Measurements from ENCODE around the gene PLPP4. TPM values are rescaled to one million over a fixed set of nuclear protein-coding genes. Genes with fewer than 3 reads are reported as not detected.

Gene PLPP4
- total RNA-seq, 1 experiment from 2014 or later = not detected

GRCh38 chr10:120588311-120588710 lies 131.3 kb downstream of the PLPP4 start:
- BruUV-seq (replicated peaks) = no TSS peak
- intact Hi-C loops (cut with micrococcal nuclease; ENCODE audit: unreplicated experiment) = no loop called here
- Histone ChIP-seq H3K36me3 (ENCODE audit: insufficient read depth, low read length, poor library complexity, severe bottlenecking) (no peaks in the 10 kb centered on the region), H3K27me3 (replicated peaks; ENCODE audit: insufficient read depth, low read depth, low read length, poor library complexity) (peaks cover 40% of the 10 kb centered on the region), H3K4me1 (ENCODE audit: insufficient read depth, low read length, poor library complexity, severe bottlenecking) (no peaks in the 10 kb centered on the region), H3K27ac (ENCODE audit: low read depth, low read length, poor library complexity, severe bottlenecking) (no peak overlapping the region), H3K4me3 (ENCODE audit: low read depth, low read length, poor library complexity, severe bottlenecking) (no peak overlapping the region), H3K9me3 (ENCODE audit: low read depth, low read length, poor library complexity, severe bottlenecking) (no peaks in the 10 kb centered on the region)
- no peak for DNase-seq (ENCODE audit: low spot score)
- ChIA-PET CTCF (no interaction called here), POLR2A (ENCODE audit: low non-redundant PET) (no interaction called here)
- TF ChIP-seq CTCF (conservative IDR thresholded peaks at IDR 0.05; ENCODE audit: low read depth, low read length) (no peak), EZH2 (IDR thresholded peaks at IDR 0.05; ENCODE audit: borderline replicate concordance, low read depth, low read length, poor library complexity, severe bottlenecking) (no peak)

GRCh38 chr10:120593693-120594092 lies 136.7 kb downstream of the PLPP4 start:
- Histone ChIP-seq H3K4me1 (ENCODE audit: insufficient read depth, low read length, poor library complexity, severe bottlenecking) (no peaks in the 10 kb centered on the region), H3K27me3 (replicated peaks; ENCODE audit: insufficient read depth, low read depth, low read length, poor library complexity) (peaks cover 38% of the 10 kb centered on the region), H3K4me3 (ENCODE audit: low read depth, low read length, poor library complexity, severe bottlenecking) (no peak overlapping the region), H3K9me3 (ENCODE audit: low read depth, low read length, poor library complexity, severe bottlenecking) (no peaks in the 10 kb centered on the region), H3K27ac (ENCODE audit: low read depth, low read length, poor library complexity, severe bottlenecking) (no peak overlapping the region), H3K36me3 (ENCODE audit: insufficient read depth, low read length, poor library complexity, severe bottlenecking) (no peaks in the 10 kb centered on the region)
- intact Hi-C loops (cut with micrococcal nuclease; ENCODE audit: unreplicated experiment) = no loop called here
- CTCF ChIA-PET = no interaction called here
- no peak for DNase-seq (ENCODE audit: low spot score)
- BruUV-seq (replicated peaks) = no TSS peak
- POLR2A ChIA-PET (ENCODE audit: low non-redundant PET) = no interaction called here
- no peak for TF ChIP-seq EZH2 (IDR thresholded peaks at IDR 0.05; ENCODE audit: borderline replicate concordance, low read depth, low read length, poor library complexity, severe bottlenecking)
- no peak for TF ChIP-seq CTCF (conservative IDR thresholded peaks at IDR 0.05; ENCODE audit: low read depth, low read length)

- H3K4me3 ChIP-seq (ENCODE audit: low read depth, low read length, poor library complexity, severe bottlenecking) = no peak overlapping the region
- POLR2A ChIA-PET (ENCODE audit: low non-redundant PET) = no interaction called here
- no peaks in the 10 kb centered on the region for H3K4me1 ChIP-seq (ENCODE audit: insufficient read depth, low read length, poor library complexity, severe bottlenecking)
- H3K9me3 ChIP-seq (ENCODE audit: low read depth, low read length, poor library complexity, severe bottlenecking) = no peaks in the 10 kb centered on the region
- peaks cover 44% of the 10 kb centered on the region for H3K27me3 ChIP-seq (replicated peaks; ENCODE audit: insufficient read depth, low read depth, low read length, poor library complexity)
- CTCF ChIA-PET = no interaction called here
- no peak for DNase-seq (ENCODE audit: low spot score)
- H3K36me3 ChIP-seq (ENCODE audit: insufficient read depth, low read length, poor library complexity, severe bottlenecking) = no peaks in the 10 kb centered on the region
- BruUV-seq (replicated peaks) = no TSS peak
- H3K27ac ChIP-seq (ENCODE audit: low read depth, low read length, poor library complexity, severe bottlenecking) = no peak overlapping the region
- no peak for TF ChIP-seq CTCF (conservative IDR thresholded peaks at IDR 0.05; ENCODE audit: low read depth, low read length)
- TF ChIP-seq EZH2 (IDR thresholded peaks at IDR 0.05; ENCODE audit: borderline replicate concordance, low read depth, low read length, poor library complexity, severe bottlenecking) = no peak
- intact Hi-C loops (cut with micrococcal nuclease; ENCODE audit: unreplicated experiment) = no loop called here
These were observed 140.9 kb downstream of the PLPP4 start for GRCh38 chr10:120597902-120598301.
